ENCODE measurements around the gene PRDM16. TPM values are rescaled to one million over a fixed set of nuclear protein-coding genes. Genes with fewer than 3 reads are reported as not detected.

PRDM16 gene
- total and polyA plus RNA-seq, 2 of the 8 experiments (the other 6 are each of a cell fraction or from before 2014, with no cell fraction given) = 0.39 to 0.43 TPM

GRCh38 chr1:3393987-3394920 lies 325.3 kb downstream of the PRDM16 start:
- Histone ChIP-seq H3K23me2 (ENCODE audit: low read depth, low read length) (peaks cover 3% of the 10 kb centered on the region; the same call in 1 of the 2 replicates), H3K4me1 (replicated peaks in 1 of 4; ENCODE audit: control insufficient read depth in 3 of 4, insufficient read depth in 4 of 4, low read length in 3 of 4) (peaks cover 3 to 22% (median 3%) of the 10 kb centered on the region in 4 experiments), H3K36me3 (ENCODE audit: control insufficient read depth in 2 of 4, insufficient read depth in 4 of 4, low read length in 3 of 4) (no peaks in the 10 kb centered on the region), H2BK15ac (ENCODE audit: low read length) (no peak overlapping the region), H2AK5ac (ENCODE audit: low read depth, low read length) (no peak overlapping the region), H3K4ac (replicated peaks; ENCODE audit: insufficient read length, low read depth, low read length) (no peak overlapping the region), H4K8ac (ENCODE audit: extremely low read depth, insufficient read depth, low read length) (peak overlapping the region; percentile 30), H3K9me3 (ENCODE audit: insufficient read depth in 2 of 2, low read depth in 1 of 2, low read length in 1 of 2) (no peaks in the 10 kb centered on the region), H4K5ac (ENCODE audit: insufficient read length, low read depth, low read length) (no peak overlapping the region), H2BK120ac (replicated peaks; ENCODE audit: low read depth, low read length) (no peak overlapping the region), H3K79me1 (ENCODE audit: low read depth, low read length) (no peaks in the 10 kb centered on the region), H2BK5ac (ENCODE audit: low read depth, low read length) (no peak overlapping the region), H3K27me3 (replicated peaks in 1 of 4; ENCODE audit: control insufficient read depth in 3 of 4, extremely low read depth in 1 of 4, insufficient read depth in 3 of 4, low read length in 3 of 4) (peaks cover 18 to 59% (median 48%) of the 10 kb centered on the region in 4 experiments), H4K20me1 (replicated peaks in 1 of 2; ENCODE audit: control insufficient read depth in 1 of 2, insufficient read depth in 2 of 2, low read length in 2 of 2) (no peaks in the 10 kb centered on the region), H3K4me3 (ENCODE audit: extremely low read depth in 1 of 4, insufficient read depth in 2 of 4, low read depth in 3 of 4, low read length in 4 of 4) (peak overlapping the region; percentile 36 to 75 (median 42)), H2AFZ (ENCODE audit: low read length) (no peak overlapping the region), H3K9ac (replicated peaks in 1 of 4; ENCODE audit: extremely low read depth in 1 of 4, low read depth in 3 of 4, low read length in 3 of 4) (peak overlapping the region in 1 of 4 experiments; percentile 35; a peak in 1 of 7 replicates), H3K18ac (ENCODE audit: extremely low read depth, low read length) (no peak overlapping the region), H3K4me2 (ENCODE audit: insufficient read depth in 1 of 2, low read depth in 2 of 2, low read length in 2 of 2) (peak overlapping the region; percentile 62 to 96), H2BK20ac (ENCODE audit: low read length) (no peak overlapping the region), H3K14ac (ENCODE audit: insufficient read length) (no peak overlapping the region), H3K79me2 (ENCODE audit: control insufficient read depth in 1 of 2, insufficient read depth in 2 of 2, low read length in 2 of 2) (no peaks in the 10 kb centered on the region), H2BK12ac (ENCODE audit: low read depth, low read length) (no peak overlapping the region), H4K91ac (replicated peaks; ENCODE audit: insufficient read length, low read length) (no peak overlapping the region), H3K56ac (replicated peaks; ENCODE audit: insufficient read length, low read depth, low read length) (no peak overlapping the region), H3K27ac (ENCODE audit: low read depth, low read length) (no peak overlapping the region), H3K23ac (ENCODE audit: insufficient read length) (no peak overlapping the region)
- WGBS, 2 experiments (ENCODE audit: extremely low coverage in 1 of 2, insufficient coverage in 1 of 2, insufficient read length in 1 of 2, insufficient replicate concordance in 2 of 2, low coverage in 1 of 2, low lambda C conversion rate in 2 of 2, missing lambda C conversion rate in 1 of 2) = 35% methylated on average over 23 of the region's 59 CpGs; no CpG with 5 or more reads in 1 of the 2 experiments
- POLR2A ChIA-PET (ENCODE audit: partially characterized antibody) = no interaction called here
- FAIRE-seq (no peak), DNase-seq (ENCODE audit: low read depth in 1 of 2, low spot score in 2 of 2) (no peak)
- TF ChIP-seq CEBPB (IDR thresholded peaks at IDR 0.05; ENCODE audit: low read depth, low read length) = no peak
- TF ChIP-seq KDM4A (IDR thresholded peaks at IDR 0.05; ENCODE audit: low read depth, low read length, severe bottlenecking) = peak; percentile 25
- TF ChIP-seq POLR2A (IDR thresholded peaks at IDR 0.05; ENCODE audit: control extremely low read depth in 1 of 2, low read depth in 2 of 2, low read length in 2 of 2) = no peak
- TF ChIP-seq MAX (IDR thresholded peaks at IDR 0.05) = no peak
- TF ChIP-seq USF2 (IDR thresholded peaks at IDR 0.05; ENCODE audit: low read length) = no peak
- no peak for TF ChIP-seq BRCA1 (IDR thresholded peaks at IDR 0.05; ENCODE audit: low read depth, low read length)
- TF ChIP-seq JUND (IDR thresholded peaks at IDR 0.05; ENCODE audit: low read length) = no peak
- TF ChIP-seq ATF3 (IDR thresholded peaks at IDR 0.05; ENCODE audit: insufficient read depth, low read depth, low read length) = no peak
- CTCF ChIA-PET (ENCODE audit: partially characterized antibody) = interaction anchor here (0.6 to 0.7 kb wide), 2 partner anchors 12 to 175 kb away, joined by 3 read pairs; no protein-coding TSS in a partner anchor

Data from H1 (cell line).